Keratinocyte (primary cell): ENCODE data around the gene IREB2. TPM values are rescaled to one million over a fixed set of nuclear protein-coding genes. Genes with fewer than 3 reads are reported as not detected.
A peak's percentile ranks its signal among the peaks of the same experiment; 100 is the strongest.

Source experiments
- DNase-seq: peaks from one replicate; pipeline ENCODE4 v3.0.0-alpha.2; 2011; ENCODE audit warnings: low read depth, missing footprints, low spot score
- FAIRE-seq: peaks from 2 replicates; lab custom pipeline; 2011; peaks lifted over from hg19 to GRCh38; lab: Jason Lieb, UNC
- H2AFZ ChIP-seq: 2 replicates; pipeline ENCODE4 v1.6.0; 2012; ENCODE audit warnings: low read length, control low read depth, inconsistent platforms; ENCODE audit not compliant: control insufficient read depth
- H3K27ac ChIP-seq: 2 replicates; pipeline ENCODE4 v1.5.1; 2011; ENCODE audit warnings: low read length; ENCODE audit not compliant: control insufficient read depth, insufficient read depth
- H3K27me3 ChIP-seq: 3 replicates; pipeline ENCODE4 v1.6.0; 2011; ENCODE audit warnings: low read length; ENCODE audit not compliant: control insufficient read depth, insufficient read depth; ENCODE audit errors: extremely low read depth
- H3K36me3 ChIP-seq, 2 experiments: 2 replicates in 1 of 2; 3 replicates in 1 of 2; pipeline ENCODE4 v1.5.1; 2011; ENCODE audit warnings: low read length in 2 of 2, mild to moderate bottlenecking in 1 of 2; ENCODE audit not compliant: control insufficient read depth in 2 of 2, insufficient read depth in 2 of 2; ENCODE audit errors: extremely low read depth in 1 of 2
- H3K4me1 ChIP-seq: 3 replicates; pipeline ENCODE4 v1.5.1; 2011; ENCODE audit warnings: low read length; ENCODE audit not compliant: control insufficient read depth, insufficient read depth; ENCODE audit errors: extremely low read depth
- H3K4me2 ChIP-seq: 3 replicates; pipeline ENCODE4 v1.6.0; 2011; ENCODE audit warnings: low read depth, low read length; ENCODE audit not compliant: control insufficient read depth, insufficient read depth; ENCODE audit errors: extremely low read depth
- H3K4me3 ChIP-seq, 3 experiments: fragments of 200-600 bp in 1 of 3; sonication (generic) in 1 of 3; 2 replicates in 2 of 3; 3 replicates in 1 of 3; pipeline ENCODE4 v1.5.1; 2011 to 2016; ENCODE audit warnings: low read length in 3 of 3, mild to moderate bottlenecking in 3 of 3, control low read depth in 2 of 3, inconsistent platforms in 1 of 3, low read depth in 1 of 3, mixed read lengths in 1 of 3, mixed run types in 1 of 3, moderate library complexity in 1 of 3; ENCODE audit not compliant: control insufficient read depth in 2 of 3, insufficient read depth in 2 of 3; ENCODE audit errors: extremely low read depth in 1 of 3
- H3K79me2 ChIP-seq: 2 replicates; pipeline ENCODE4 v1.6.0; 2012; ENCODE audit warnings: low read length; ENCODE audit not compliant: control insufficient read depth, insufficient read depth
- H3K9ac ChIP-seq: 3 replicates; pipeline ENCODE4 v1.6.0; 2011; ENCODE audit warnings: low read length; ENCODE audit not compliant: control insufficient read depth, insufficient read depth; ENCODE audit errors: extremely low read depth
- H3K9me1 ChIP-seq: 3 replicates; pipeline ENCODE4 v1.6.0; 2011; ENCODE audit warnings: low read length; ENCODE audit not compliant: control insufficient read depth, insufficient read depth; ENCODE audit errors: extremely low read depth
- H3K9me3 ChIP-seq: 2 replicates; pipeline ENCODE4 v1.5.1; 2012; ENCODE audit warnings: low read depth, low read length; ENCODE audit not compliant: control insufficient read depth
- H4K20me1 ChIP-seq: 3 replicates; pipeline ENCODE4 v1.6.0; 2011; ENCODE audit warnings: low read length; ENCODE audit not compliant: control insufficient read depth, insufficient read depth; ENCODE audit errors: extremely low read depth
- EZH2 ChIP-seq: IDR thresholded peaks from one replicate; pipeline ENCODE4 v1.6.1; 2012; ENCODE audit warnings: inconsistent platforms, mild to moderate bottlenecking, low read length, moderate library complexity
- dilution Hi-C: fragments of 300-500 bp; cut with MboI; formaldehyde crosslinking; loops from one replicate; pipeline ENCODE4 v1.7.0; 2020; ENCODE audit warnings: low sequenced_read_pairs; ENCODE audit not compliant: extremely low pct_ligation_motif_present
- polyA plus RNA-seq, 5 experiments: library from polyadenylated mRNA; depleted of rRNA in 3 of 5; stranded (reverse) in 3 of 5; stranded (forward) in 1 of 5; unstranded in 1 of 5; fragments of >200 nt; gene quantifications; 1 replicate in 1 of 5; 2 replicates in 3 of 5; 3 replicates in 1 of 5; pipeline versions ENCODE4 v1.2.1 to v1.2.3, GENCODE V29; 2011 to 2012; ENCODE audit warnings: missing spikeins in 2 of 5, low read depth in 1 of 5, low replicate concordance in 1 of 5
- TF ChIP-seq, protein P1 (sequence below), 3 experiments: IDR thresholded peaks in 1 of 3; conservative IDR thresholded peaks in 1 of 3; optimal IDR thresholded peaks in 1 of 3; 2 replicates in 2 of 3; 3 replicates in 1 of 3; pipeline versions ENCODE3 to v1.5.1; 2011; ENCODE audit warnings: low read length in 3 of 3, mild to moderate bottlenecking in 3 of 3, moderate library complexity in 2 of 3, control low read depth in 1 of 3, inconsistent platforms in 1 of 3; ENCODE audit not compliant: insufficient read depth in 2 of 3; ENCODE audit errors: extremely low read depth in 1 of 3

The IREB2 gene
- polyA plus RNA-seq, 1 donor (not counting 4 experiments of a cell fraction or from before 2014, with no cell fraction given): 20.5 TPM

DNA sequence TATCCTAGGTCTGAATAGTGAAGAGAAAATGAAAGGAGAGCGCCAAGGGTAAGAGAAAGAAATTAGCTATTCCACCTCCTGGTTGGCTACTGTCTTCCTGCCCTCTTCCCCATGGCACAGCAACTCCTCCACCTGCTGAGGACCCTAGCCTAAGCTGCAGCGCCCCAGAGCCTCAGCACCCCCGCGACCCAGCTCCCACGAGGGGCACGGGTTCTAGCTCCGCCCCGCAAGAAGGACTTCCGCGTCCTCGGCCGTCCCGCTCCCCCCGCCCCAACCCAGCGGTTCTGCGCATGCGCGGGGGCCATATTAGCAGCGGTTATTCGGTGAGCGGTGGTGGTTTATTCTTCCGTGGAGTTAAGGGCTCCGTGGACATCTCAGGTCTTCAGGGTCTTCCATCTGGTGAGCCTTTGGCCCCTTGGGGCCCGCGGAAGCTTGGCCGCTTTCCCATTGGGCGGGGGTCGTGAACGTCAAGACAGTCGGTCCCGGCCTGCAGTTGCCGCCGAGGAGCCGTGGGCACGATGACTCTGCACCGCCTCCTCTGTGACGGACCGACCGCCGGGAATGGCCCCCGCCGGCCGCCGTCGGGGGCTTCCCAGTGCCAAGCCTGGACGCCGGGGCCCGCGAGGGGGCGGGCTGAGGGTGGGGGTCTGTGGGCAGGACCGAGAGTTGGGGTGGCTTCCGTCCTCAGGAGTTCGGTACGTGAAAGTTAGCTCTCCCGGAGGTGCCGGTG lies 102.3 kb downstream of the IREB2 start, which contains the start of gene PSMA4:
Gene PSMA4, plus strand, starts transcription at position 304 of the 730 bp plus-strand sequence. CDS start 1,484 bp downstream, outside the sequence.
- TF ChIP-seq EZH2: no peak
- TF ChIP-seq, protein P1, sequence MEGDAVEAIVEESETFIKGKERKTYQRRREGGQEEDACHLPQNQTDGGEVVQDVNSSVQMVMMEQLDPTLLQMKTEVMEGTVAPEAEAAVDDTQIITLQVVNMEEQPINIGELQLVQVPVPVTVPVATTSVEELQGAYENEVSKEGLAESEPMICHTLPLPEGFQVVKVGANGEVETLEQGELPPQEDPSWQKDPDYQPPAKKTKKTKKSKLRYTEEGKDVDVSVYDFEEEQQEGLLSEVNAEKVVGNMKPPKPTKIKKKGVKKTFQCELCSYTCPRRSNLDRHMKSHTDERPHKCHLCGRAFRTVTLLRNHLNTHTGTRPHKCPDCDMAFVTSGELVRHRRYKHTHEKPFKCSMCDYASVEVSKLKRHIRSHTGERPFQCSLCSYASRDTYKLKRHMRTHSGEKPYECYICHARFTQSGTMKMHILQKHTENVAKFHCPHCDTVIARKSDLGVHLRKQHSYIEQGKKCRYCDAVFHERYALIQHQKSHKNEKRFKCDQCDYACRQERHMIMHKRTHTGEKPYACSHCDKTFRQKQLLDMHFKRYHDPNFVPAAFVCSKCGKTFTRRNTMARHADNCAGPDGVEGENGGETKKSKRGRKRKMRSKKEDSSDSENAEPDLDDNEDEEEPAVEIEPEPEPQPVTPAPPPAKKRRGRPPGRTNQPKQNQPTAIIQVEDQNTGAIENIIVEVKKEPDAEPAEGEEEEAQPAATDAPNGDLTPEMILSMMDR (optimal IDR thresholded peaks at IDR 0.05 in 1 of 3, IDR thresholded peaks at IDR 0.05 in 1 of 3, conservative IDR thresholded peaks at IDR 0.05 in 1 of 3; ENCODE audit: extremely low read depth in 1 of 3, insufficient read depth in 2 of 3, low read length in 3 of 3): no peak
- FAIRE-seq (no peak), DNase-seq (peak; percentile 23)
- Histone ChIP-seq H3K4me2 (peak within 1 kb of the TSS; percentile 86), H3K4me1 (peaks cover 9% of the 10 kb centered on the region), H3K4me3 (peak within 1 kb of the TSS; percentile 68 to 88 (median 86)), H3K27ac (peak within 1 kb of the TSS; percentile 94), H3K9ac (peak within 1 kb of the TSS; percentile 98), H3K9me1 (no peaks in the 10 kb centered on the region), H4K20me1 (no peaks in the 10 kb centered on the region), H3K27me3 (no peaks in the 10 kb centered on the region), H3K79me2 (peaks cover 30% of the 10 kb centered on the region), H3K9me3 (no peaks in the 10 kb centered on the region), H3K36me3 (peaks cover 7 to 8% of the 10 kb centered on the region in 2 experiments), H2AFZ (peak within 1 kb of the TSS; percentile 98)
- dilution Hi-C loops: no loop called here

- Histone ChIP-seq H3K4me2 (peak overlapping the region; percentile 86), H3K27me3 (no peaks in the 10 kb centered on the region), H3K9me1 (no peaks in the 10 kb centered on the region), H3K4me1 (peaks cover 9% of the 10 kb centered on the region), H3K4me3 (peak overlapping the region; percentile 68 to 88 (median 86)), H3K9ac (peak overlapping the region; percentile 98), H4K20me1 (no peaks in the 10 kb centered on the region), H3K36me3 (peaks cover 8 to 13% of the 10 kb centered on the region in 2 experiments), H3K79me2 (peaks cover 30% of the 10 kb centered on the region), H3K27ac (peak overlapping the region; percentile 94), H3K9me3 (no peaks in the 10 kb centered on the region), H2AFZ (peak overlapping the region; percentile 98)
- FAIRE-seq (no peak), DNase-seq (no peak)
- dilution Hi-C loops: no loop called here
- TF ChIP-seq EZH2: no peak
- TF ChIP-seq, protein P1 (optimal IDR thresholded peaks at IDR 0.05 in 1 of 3, IDR thresholded peaks at IDR 0.05 in 1 of 3, conservative IDR thresholded peaks at IDR 0.05 in 1 of 3; ENCODE audit: extremely low read depth in 1 of 3, insufficient read depth in 2 of 3, low read length in 3 of 3): no peak
Measured at GRCh38 chr15:78540871-78541743, 103.1 kb downstream of the IREB2 start.
